ENCODE measurements around the gene RUSC2.
"Not testable (repeated sequence)": the region's sequence is repeated elsewhere in the genome, so short reads cannot be mapped to it uniquely, and the experiment has no call there.

Gene RUSC2

GRCh38 chr9:35523556-35523955 is 33.6 kb downstream of the RUSC2 start:
- not testable (repeated sequence) for DNase-seq (ENCODE audit: low spot score)

GRCh38 chr9:35526087-35526801 is 36.3 kb downstream of the RUSC2 start:
- no peak for DNase-seq (ENCODE audit: low spot score)

- DNase-seq (ENCODE audit: low spot score) = no peak
Observed at GRCh38 chr9:35529161-35529823, 39.4 kb downstream of the RUSC2 start.

- no peak for DNase-seq (ENCODE audit: low spot score)
Observed at GRCh38 chr9:35533398-35533797, 43.5 kb downstream of the RUSC2 start.

- not testable (repeated sequence) for DNase-seq (ENCODE audit: low spot score)
Observed at GRCh38 chr9:35534921-35535320, 45.0 kb downstream of the RUSC2 start.

- no peak for DNase-seq (ENCODE audit: low spot score)
Observed at GRCh38 chr9:35537913-35538312, 48.0 kb downstream of the RUSC2 start.

- DNase-seq (ENCODE audit: low spot score) = no peak
Observed at GRCh38 chr9:35538361-35539234, 48.7 kb downstream of the RUSC2 start.
